Muscle of arm (tissue), 14 donors: ENCODE measurements around the gene FAM47E. TPM values are rescaled to one million over a fixed set of nuclear protein-coding genes. Genes with fewer than 3 reads are reported as not detected.

Experiments
- DNase-seq: peaks from one replicate; pipeline ENCODE4 v3.0.0-alpha.2; 2013
- long read RNA-seq, 11 donors: transcript quantifications; one replicate each; lab custom pipeline, GENCODE V29; 2026
- polyA plus RNA-seq, 12 donors: library from polyadenylated mRNA; unstranded; fragments of 120-200 nt; gene quantifications; one replicate each; pipeline ENCODE4 v1.2.1, GENCODE V29; 2013; ENCODE audit not compliant: insufficient read length in 12 of 12

Gene FAM47E, protein sequence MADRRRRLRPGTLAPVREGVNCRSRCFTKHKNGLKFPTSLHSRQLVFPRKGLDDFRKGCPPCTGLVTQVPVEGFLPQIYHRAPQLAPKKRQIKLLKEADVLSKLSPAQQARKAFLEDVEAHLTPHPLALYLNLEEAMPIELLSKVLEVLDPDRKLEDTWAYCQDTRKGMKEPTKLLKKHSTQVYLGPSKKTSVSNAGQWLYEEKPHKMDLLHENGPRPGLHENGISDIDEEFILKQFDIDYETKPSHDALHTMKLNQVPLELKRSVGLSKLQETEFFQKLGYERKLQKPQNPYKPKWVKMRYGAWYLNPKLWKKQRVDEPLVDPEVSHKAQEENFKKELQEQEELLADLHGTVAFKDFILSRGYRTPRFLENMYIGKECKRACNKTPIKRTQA
- polyA plus RNA-seq = 1 to 10 TPM in 9 of 12 donors, under 1 TPM in 1, not detected in 2; 0.67 to 5.2 (median 1.6) TPM
- long read RNA-seq, donor 1, partial matches to known transcripts = 0 of 3 reads
- long read RNA-seq, donor 1, other reads (novel, unspliced or antisense) = 0 of 3 reads
- long read RNA-seq, donor 2 = 0 reads
- long read RNA-seq, donor 3, partial matches to known transcripts = 24 of 24 reads
- long read RNA-seq, donor 3, other reads (novel, unspliced or antisense) = 0 of 24 reads
- long read RNA-seq, donor 4 = 0 reads
- long read RNA-seq, donor 5 = 0 reads
- long read RNA-seq, donor 6 = 0 reads
- long read RNA-seq, donor 7 = 0 reads
- long read RNA-seq, donor 8, partial matches to known transcripts = 0 of 1 reads
- long read RNA-seq, donor 8, other reads (novel, unspliced or antisense) = 0 of 1 reads
- long read RNA-seq, donor 9 = 0 reads
- long read RNA-seq, donor 10 = 0 reads
- long read RNA-seq, donor 11 = 0 reads

DNA sequence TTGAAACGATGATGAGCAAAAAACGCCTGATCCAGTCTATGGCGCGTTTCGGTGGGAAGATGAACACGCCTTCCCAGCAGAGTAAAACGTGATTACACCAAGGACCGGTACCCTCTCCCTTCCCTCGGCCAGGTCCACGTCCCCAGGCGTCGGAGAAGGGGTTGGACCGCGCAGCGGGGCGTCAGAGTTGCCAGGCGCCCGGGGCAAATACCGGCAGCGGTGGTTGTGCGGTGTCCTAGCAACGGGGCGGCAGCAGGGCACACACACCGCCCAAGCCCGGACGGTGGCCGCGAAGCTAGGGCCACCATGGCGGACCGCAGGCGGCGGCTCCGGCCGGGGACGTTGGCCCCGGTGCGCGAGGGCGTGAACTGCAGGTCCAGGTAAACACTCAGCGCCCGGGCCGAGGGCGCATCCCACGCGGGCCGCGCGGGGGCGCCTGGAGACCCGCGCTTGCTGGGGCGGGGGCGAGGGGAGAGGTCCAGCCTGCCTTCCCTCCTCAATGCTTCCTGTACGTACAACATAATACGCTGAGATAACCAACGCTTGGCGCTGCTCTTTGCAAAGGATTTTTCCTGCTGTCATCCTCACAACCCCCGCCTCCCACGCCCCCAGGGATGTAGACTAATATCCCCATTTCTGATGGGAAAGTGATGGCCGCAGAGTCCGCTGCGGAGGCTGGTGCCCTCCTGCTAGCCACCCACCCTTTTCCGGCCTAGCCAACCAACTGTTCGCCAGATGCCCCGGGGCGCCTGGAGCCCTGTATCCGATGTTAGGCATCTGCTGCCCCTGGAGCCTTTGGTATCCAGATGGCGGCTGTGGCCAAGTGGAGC is at the start of gene FAM47E:
Gene FAM47E (plus strand): TSS at position 281 of the 830 bp plus-strand sequence. CDS start 26 bp downstream, at position 307.
- peak; percentile 25 for DNase-seq

DNA sequence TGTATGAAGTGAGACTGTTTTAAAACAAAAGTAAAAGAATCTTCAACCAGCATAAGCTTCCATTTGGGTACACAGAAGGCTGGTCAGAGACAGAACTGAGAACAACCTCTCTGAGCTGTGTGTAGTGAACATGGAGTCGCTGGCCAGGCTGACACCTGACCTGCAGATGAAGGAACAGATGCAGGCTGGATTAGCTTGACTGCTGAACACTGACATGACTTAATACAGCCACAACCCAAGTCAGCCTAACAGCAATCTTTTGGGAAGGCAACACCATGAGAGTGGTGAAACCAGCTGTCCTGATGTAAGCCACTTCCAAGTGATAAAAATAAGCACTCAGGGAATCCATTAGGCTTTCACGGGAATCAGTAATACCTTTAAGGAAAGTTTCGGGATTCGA is 48.0 kb upstream of the FAM47E start:
- no peak for DNase-seq

DNA sequence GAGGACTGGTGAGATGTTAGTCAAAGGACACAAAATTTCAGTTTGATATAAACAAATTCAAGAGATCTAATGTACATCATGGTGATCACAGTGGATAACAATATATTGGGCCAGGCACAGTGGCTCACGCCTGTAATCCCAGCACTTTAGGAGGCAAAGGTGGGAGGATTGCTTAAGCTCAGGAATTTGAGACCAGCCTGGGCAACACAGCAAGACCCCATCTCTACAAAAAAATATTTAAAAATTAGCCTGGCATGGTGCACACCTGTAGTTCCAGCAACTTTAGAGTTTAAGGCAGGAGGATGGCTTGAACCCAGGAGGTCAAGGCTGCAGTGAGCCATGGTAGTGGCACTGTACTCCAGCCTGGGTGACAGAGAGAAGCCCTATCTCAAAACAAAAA is 46.6 kb upstream of the FAM47E start:
- DNase-seq = no peak

DNA sequence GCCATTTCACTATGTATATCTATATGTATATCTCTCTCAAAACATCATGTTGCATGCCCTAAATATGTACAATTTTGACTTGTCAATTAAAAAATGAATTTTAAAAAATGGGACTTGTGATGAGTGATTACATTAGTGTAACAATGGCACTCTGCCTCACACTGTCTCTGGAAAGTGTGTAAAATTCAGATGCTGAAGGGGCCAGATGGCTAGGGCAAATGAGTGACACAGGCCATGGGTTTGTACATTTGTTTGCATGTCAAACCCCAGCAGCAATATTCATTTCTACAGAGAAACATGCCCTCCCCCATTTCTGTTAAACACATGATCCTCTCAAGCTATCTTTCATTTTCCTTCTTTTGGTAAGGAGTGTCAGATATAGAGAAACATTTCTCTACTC is 46.0 kb upstream of the FAM47E start:
- no peak for DNase-seq

DNA sequence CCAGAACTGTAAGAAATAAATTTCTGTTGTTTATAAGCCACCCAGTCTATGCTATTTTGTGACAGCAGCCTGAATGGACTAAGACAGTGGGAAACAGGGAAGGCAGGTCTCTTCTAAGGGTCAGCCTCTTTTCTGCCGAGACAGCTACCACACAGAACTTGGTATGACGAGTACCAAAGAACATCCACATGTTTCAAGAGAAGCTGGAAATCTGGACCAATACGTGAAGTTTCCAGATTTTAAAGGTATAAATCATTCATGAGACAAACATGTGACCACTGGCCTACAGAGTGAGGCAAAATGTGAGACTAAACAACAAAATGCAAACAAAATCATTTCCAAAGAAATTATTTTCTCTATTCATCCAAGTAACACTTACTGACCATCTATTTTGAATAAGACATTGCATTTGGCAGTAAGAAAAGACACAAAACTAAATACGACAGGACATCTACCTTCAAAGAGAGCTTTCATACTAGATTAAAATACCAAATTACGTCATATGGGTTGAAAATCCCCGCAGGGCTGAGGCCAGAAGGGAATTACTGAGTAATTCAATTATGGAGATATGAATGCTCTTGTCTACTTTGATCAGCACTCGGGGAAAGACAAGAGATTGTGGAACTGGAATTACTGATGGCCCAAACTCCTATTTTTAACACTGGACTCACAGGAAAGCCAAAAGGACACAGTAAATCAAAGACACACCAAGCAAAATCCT is 45.1 kb upstream of the FAM47E start:
- no peak for DNase-seq

DNA sequence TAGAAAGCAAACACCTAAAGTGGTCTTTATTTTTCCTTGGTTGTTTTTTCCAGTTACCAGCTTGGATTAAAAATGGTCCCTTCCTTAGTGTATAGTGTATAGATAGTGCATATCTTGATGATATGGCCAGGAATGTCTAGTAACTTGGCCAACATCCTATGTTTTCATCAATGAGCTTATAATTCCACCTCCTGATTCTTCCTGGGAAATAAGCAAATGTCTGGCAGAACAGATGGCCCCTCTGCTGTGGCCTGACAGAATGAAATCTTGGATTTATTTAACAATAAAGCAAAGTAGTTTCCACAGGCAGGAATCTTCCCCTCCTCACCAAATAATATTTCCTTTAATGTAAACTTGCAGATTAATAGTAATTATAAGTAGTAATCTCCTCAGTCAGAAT is 44.0 kb upstream of the FAM47E start:
- DNase-seq = no peak

DNA sequence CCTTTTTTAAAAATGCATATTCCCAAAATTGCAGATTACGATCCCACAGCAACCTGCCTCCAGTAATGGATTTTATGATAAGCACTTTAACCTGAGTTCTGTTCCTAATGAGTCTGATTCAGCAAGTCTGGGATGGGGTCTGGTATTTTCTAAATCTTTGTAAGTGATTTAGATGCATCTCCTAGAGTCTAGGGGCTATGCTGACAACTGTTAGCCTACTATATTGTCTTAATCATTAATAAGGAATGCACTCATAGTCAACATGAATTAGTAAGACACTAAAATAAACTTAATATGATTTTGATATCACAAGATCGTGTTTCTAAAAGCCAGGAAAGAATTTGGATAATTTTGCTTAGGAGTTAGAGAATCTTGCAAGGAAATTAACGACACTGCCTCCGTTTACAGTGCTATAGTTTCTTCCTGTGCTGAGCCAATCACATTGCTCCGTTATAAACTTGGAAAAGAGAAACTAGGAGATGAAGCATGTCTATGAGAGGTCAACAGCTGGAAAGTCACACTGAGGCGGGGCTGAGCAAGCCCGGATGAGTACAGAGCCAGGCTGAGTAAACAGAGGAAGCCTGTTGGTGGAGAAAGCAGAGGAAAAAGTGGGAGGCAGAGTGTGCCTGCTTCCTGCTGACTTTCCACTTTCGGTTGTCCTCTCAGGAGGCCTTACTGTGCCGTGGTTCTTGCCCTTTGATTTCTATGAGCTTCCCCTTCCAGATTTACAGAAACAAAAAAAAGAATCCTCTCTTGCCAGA is 43.3 kb upstream of the FAM47E start:
- peak; percentile 76 for DNase-seq

DNA sequence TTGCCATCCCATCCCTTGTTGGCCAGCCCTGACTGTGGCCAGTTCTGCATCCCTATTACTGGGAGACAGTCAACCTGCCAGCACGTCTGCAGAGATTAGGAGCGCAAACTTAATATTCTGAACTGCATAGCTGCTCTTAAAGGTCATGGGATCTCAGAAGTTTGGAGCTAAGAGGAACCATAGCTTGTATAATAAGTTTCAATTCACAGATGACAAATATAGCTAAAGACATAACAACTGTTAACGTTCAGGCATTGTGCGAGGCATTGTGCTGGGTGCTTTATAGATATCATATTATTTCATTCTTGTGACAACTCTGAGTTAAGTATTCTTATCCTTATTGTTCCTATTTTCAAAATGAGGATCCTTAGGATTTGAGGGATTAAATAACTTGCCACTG is 41.6 kb upstream of the FAM47E start:
- DNase-seq = no peak

DNA sequence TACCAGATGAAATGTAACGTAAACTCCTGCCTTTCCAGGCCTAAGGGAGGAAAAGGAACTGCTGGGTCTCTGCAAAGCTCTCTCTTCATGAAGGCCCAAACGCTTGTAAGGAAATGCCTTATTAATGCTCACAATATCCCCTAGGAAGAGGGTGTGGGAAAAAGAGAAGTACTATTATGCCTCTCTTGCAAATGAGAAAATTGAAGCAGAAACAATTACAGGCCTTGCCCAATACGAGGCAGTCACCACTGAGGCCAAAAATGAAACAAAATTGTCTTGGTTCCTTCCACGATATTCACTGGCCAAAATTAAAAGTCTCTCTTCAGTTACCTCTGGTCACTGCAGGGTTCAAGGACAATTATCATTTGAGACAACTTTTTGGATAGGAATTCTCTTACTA is 41.1 kb upstream of the FAM47E start:
- no peak for DNase-seq

DNA sequence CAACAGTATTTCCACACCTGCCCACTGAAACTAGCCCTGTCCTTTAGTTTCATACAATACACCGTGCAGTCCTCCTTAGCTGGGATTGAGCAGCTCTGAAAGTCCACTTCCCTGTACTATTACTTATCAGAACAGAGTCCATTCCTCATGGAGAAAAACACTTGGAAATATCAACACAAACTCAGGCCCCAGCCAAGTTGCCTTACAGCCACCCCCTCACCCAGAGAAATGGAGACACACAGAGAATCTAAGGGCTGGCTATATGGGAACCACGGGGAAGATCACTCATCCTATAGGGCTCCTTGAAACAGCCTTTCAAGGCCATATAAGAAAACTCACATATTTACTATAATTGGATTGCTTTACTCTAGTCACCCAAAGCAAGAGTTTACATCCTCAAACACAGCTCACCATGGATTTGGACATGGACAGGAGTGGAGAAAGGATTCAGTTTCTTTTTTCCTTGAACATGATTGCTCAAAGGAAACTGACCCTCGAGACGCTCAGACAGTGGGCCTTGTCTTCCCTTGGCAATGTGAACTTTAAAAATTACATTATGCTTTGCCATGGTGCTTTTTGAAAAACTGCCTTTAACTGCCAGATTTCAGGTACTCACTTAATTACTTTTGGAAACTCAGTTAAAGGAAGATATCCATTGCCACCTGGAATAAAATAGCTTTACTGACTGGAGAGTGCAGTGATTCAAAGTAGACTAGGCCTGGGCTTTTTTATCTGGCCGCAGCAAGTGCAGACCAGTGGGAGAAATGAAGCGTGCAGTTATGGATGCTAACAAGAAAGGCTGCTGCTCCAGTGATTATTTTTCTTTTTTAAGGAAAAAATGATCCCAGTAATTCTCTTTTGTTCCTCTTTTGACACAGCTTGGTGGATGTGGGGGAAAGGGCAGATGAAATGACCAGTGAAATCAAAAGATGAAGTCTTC is 39.5 kb upstream of the FAM47E start:
- DNase-seq = no peak

DNA sequence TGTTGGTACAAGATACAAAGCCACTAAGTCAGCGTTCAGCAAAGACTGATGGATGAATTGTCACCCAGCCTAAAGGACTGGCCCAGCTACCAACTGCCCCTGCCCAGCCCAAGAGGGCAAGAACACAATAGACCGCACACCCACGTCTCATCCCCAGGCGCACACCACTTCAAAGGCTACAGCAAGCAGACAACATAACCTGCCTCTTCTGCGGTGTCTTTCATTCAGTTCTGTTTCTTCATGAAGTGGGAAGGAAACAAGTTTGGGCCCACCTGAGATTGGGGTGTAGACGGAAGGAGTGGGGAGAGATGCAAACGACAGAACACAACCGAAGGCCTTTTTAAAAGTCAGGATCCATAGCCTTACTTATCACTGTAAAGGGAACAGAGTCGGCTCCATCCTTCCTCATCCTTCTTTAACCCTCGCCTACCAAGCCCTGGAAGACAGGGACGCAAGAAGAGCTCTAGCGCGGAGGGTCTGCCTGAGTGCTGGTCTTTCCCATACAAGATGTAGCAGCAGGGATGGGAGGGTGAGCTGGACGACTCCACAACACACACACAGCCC is 38.6 kb upstream of the FAM47E start:
- DNase-seq = no peak

DNA sequence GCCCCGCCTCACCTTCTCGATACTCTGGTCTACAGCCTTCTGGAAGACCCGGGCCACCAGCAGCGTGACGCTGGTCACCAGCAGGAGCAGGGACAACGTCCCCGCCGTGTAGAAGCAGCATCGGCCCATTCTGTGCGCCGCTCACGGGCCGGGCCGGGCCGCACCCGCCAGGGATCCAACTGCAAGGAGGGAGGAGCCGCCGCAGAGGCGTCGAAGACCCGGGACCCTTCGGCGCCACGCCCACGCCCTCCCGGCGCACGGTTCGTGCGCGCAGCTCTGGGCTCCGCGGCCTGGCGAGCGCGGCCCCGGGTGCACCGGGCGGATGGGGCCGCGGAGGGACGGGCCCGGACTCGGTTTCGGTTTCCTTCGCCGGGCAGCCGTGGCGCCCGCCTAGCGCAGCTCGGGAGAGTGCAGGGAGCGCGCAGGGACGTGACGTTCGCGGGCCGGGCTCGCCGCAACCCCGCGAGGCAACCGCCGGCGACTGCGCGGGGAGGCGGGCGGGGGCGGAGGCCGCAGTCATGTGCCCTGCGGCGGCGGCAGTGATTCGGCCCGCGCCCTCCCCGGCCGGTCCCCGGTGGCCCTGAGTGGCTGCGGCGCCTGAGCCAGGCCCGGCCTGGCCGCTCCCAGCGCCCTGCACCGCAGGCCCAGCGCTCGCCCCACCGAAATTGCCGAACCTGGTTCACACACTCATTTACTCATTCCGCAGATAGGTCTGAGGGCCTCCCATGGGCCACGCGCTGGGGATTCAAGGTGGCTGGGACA is 37.9 kb upstream of the FAM47E start, which contains the start of gene SCARB2:
Gene SCARB2 (minus strand): TSS at position 410 of the 762 bp plus-strand sequence. CDS start 281 bp downstream, at position 129.
- DNase-seq = peak; percentile 79

DNA sequence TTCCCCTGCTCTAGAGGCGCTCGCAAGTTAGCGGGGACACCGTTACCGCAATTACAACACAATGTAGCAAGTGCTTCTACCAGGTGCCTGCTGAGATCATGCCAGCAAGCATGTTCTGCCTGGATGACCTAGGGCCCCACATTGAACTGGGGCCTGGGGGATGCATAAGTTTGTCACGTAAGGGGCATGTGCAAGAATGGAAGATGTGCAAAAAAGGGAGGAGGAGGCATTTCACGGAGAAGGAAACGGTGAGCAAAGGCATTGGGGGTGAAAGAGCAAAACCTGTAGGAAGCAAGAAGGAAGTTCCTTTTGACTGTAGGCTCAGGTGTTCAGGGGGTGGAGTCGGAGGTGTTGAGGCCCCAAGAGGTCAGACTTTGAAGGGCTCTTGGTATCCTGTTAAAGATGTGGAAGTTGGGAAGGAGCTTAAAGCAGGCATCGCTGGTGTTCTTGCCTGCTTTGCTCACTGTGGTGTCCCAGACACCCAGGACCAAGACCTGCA is 37.3 kb upstream of the FAM47E start:
- no peak for DNase-seq

DNA sequence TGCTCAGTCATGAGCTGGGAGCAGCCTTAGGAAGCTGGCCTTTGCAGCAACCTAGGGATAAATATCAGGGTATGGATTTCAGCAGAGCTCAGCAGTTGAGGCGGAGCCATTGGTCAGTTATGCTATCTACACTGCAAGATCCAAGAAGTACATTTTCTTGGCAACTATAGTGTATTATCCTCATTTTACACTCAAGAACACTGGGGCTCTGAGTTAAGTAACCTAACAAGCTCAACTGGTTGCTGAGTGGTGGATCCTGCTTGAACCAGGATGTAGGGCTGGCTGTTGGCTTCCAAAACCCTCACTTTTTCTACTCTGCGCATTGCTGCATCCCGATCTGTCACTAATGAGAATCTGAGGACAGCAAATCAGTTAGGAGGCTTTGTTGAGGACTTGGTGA is 36.4 kb upstream of the FAM47E start:
- DNase-seq = no peak

DNA sequence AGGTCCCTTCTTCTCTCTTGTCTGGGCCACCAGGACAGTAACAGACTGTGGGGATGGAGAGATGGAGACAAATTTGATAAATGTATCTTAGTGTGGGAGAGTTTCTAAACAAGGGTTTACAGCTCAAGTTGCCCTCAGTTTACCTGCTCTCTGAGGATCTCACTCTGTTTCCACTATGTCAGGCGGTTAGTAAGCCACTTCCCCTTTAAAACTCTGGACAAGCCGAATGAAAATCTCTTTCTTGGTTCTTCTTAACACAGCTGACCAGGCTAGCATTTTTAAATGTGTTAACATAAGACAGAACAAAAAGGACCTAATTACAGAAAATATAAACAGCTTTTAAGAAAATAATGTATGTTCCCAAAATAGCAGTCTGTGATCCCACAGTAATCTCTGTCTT is 35.0 kb upstream of the FAM47E start:
- DNase-seq = no peak

DNA sequence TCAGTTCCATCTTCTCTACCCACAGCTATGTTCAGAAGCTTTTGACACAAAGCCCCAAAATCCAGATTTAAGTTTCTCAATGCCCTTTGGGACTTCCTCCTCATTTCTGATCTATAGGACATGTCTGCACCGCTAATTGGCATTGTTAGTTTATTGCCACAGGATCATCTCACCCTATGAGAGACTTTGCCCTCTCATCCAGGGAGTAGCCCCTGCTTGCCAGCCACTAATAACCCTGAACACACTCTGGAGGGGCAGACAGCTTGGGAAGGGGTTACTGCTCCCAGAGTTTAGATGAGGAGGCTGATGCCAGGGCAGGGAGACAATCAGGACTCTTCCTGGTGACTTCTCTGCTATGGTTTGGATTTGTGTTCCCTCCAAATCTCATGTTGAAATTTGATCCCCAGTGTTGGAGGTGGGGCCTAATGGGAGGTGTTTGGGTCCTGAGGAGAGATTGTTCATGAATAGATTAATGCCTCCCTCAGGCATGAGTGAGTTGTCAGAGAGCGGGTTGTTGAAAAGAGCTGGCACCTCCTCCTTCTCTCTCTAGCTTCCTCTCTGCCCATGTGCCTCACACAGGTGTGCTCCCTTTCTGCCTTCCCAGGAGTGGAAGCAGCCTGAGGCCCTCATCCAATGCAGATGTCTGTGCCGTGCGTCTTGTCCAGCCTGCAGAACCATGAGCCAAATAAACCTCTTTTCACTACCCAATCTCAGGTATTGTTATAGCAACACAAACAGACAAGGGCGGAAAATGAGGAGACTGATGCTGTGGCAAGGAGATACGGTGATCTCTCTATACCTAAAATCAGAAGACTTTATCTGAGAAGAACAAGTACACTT is 34.3 kb upstream of the FAM47E start:
- no peak for DNase-seq
